HepG2 (cell line): Measurements from ENCODE around the gene CCDC88C. TPM values are rescaled to one million over a fixed set of nuclear protein-coding genes. Genes with fewer than 3 reads are reported as not detected.

ENCODE experiments used
- ATAC-seq: fragments of 200-7000 bp; cut with Tn5 transposase; 3 replicates; pipeline ENCODE4 v1.9.1; 2020; ENCODE audit warnings: mild to moderate bottlenecking, moderate library complexity
- BruUV-seq: library from RNA; stranded (reverse); fragments of 400-500 nt; replicated peaks from 2 replicates; lab custom pipeline; 2021; lab: Mats Ljungman, UMichigan
- CTCF ChIA-PET: fragments of 300-600 bp; formaldehyde crosslinking; extraction: SDS; loops from one replicate; lab custom pipeline; 2021; ENCODE audit warnings: low total read pairs, inconsistent platforms, low intra/inter-chr PET ratio; lab: Yijun Ruan, JAX
- POLR2A ChIA-PET: fragments of 350-600 bp; sonication (Branson Sonifier 250); formaldehyde crosslinking; loops from one replicate; lab custom pipeline; 2020; ENCODE audit warnings: antibody characterized with exemption, inconsistent platforms; lab: Yijun Ruan, JAX
- DNase-seq: peaks from one replicate; pipeline ENCODE4 v3.0.0-alpha.2; 2015; ENCODE audit warnings: low spot score
- FAIRE-seq: peaks from 3 replicates; lab custom pipeline; 2011; peaks lifted over from hg19 to GRCh38; lab: Jason Lieb, UNC
- H2AFZ ChIP-seq: one replicate; pipeline ENCODE4 v1.6.1; 2011; ENCODE audit warnings: low read length, inconsistent platforms
- H3K27ac ChIP-seq: fragments of 300-600 bp; 3 replicates; pipeline ENCODE4 v1.8.0; 2011; ENCODE audit warnings: mixed run types, mild to moderate bottlenecking, mixed read lengths, low read length, inconsistent platforms; ENCODE audit not compliant: insufficient read depth; ENCODE audit errors: extremely low read length
- H3K27me3 ChIP-seq, 2 experiments: fragments of 200-600 bp in 1 of 2; 2 replicates in 1 of 2; 3 replicates in 1 of 2; pipeline versions ENCODE4 v1.6.0 to v1.8.0; 2011; ENCODE audit warnings: low read length in 2 of 2, mild to moderate bottlenecking in 2 of 2, moderate library complexity in 2 of 2, inconsistent platforms in 1 of 2; ENCODE audit not compliant: insufficient read depth in 2 of 2, control insufficient read depth in 1 of 2
- H3K36me3 ChIP-seq, 2 experiments: fragments of 200-600 bp in 1 of 2; replicated peaks in 1 of 2; 2 replicates in 1 of 2; 3 replicates in 1 of 2; pipeline versions ENCODE4 v1.5.1 to v1.8.0; 2011; ENCODE audit warnings: low read length in 2 of 2, inconsistent platforms in 1 of 2; ENCODE audit not compliant: insufficient read depth in 2 of 2, control insufficient read depth in 1 of 2
- H3K4me1 ChIP-seq: 2 replicates; pipeline ENCODE4 v1.5.1; 2012; ENCODE audit warnings: low read length, inconsistent platforms; ENCODE audit not compliant: insufficient read depth
- H3K4me2 ChIP-seq: 2 replicates; pipeline ENCODE4 v1.6.0; 2011; ENCODE audit warnings: low read depth, low read length, inconsistent platforms
- H3K4me3 ChIP-seq, 3 experiments: fragments of 200-600 bp in 1 of 3; sonication (generic), shearing (Covaris generic) in 1 of 3; replicated peaks in 1 of 3; 2 replicates each; pipeline ENCODE4 v1.5.1; 2011 to 2016; ENCODE audit warnings: low read length in 3 of 3, inconsistent platforms in 2 of 3, low read depth in 2 of 3, mild to moderate bottlenecking in 2 of 3, control low read depth in 1 of 3, mixed read lengths in 1 of 3; ENCODE audit not compliant: insufficient read depth in 1 of 3
- H3K79me2 ChIP-seq: one replicate; pipeline ENCODE4 v1.6.1; 2011; ENCODE audit warnings: low read length, inconsistent platforms; ENCODE audit not compliant: insufficient read depth
- H3K9ac ChIP-seq: 2 replicates; pipeline ENCODE4 v1.6.0; 2011; ENCODE audit warnings: mild to moderate bottlenecking, low read depth, low read length, inconsistent platforms; ENCODE audit not compliant: insufficient read depth
- H3K9me3 ChIP-seq: 2 replicates; pipeline ENCODE4 v1.5.1; 2012; ENCODE audit warnings: mild to moderate bottlenecking, low read length
- H4K20me1 ChIP-seq: 2 replicates; pipeline ENCODE4 v1.6.0; 2011; ENCODE audit warnings: inconsistent platforms, mild to moderate bottlenecking, low read length, moderate library complexity; ENCODE audit not compliant: insufficient read depth
- ATF1 ChIP-seq: IDR thresholded peaks from 2 replicates; pipeline ENCODE4 v1.6.1; 2016; ENCODE audit warnings: mild to moderate bottlenecking, control low read depth
- IRX3 ChIP-seq: sonication (generic); formaldehyde crosslinking; IDR thresholded peaks from 2 replicates; pipeline ENCODE4 v1.8.1; 2023; ENCODE audit warnings: mild to moderate bottlenecking, low read depth, missing genetic modification reagents, borderline replicate concordance
- JUND ChIP-seq: sonication (generic); formaldehyde crosslinking; IDR thresholded peaks from 2 replicates; pipeline ENCODE4 v1.8.0; 2022; ENCODE audit warnings: mild to moderate bottlenecking, missing genetic modification reagents
- MBD4 ChIP-seq: IDR thresholded peaks from 2 replicates; pipeline ENCODE4 v1.6.1; 2012; ENCODE audit warnings: low read length, inconsistent platforms, borderline replicate concordance
- PRMT3 ChIP-seq: sonication (generic); formaldehyde crosslinking; IDR thresholded peaks from 2 replicates; pipeline ENCODE4 v1.8.1; 2022; ENCODE audit warnings: low read depth, mild to moderate bottlenecking, moderate library complexity, missing genetic modification reagents, borderline replicate concordance
- SALL1 ChIP-seq: sonication (generic); formaldehyde crosslinking; IDR thresholded peaks from 2 replicates; pipeline ENCODE4 v1.8.0; 2022; ENCODE audit warnings: mild to moderate bottlenecking, missing genetic modification reagents
- SNRNP70 ChIP-seq: fragments of 200-400 bp; formaldehyde crosslinking; IDR thresholded peaks from 2 replicates; pipeline ENCODE4 v1.6.1; 2017; ENCODE audit warnings: mild to moderate bottlenecking, low read depth, low read length, moderate library complexity
- SOX6 ChIP-seq, 2 experiments: fragments of 450-650 bp in 1 of 2; sonication (generic) in 1 of 2; formaldehyde crosslinking in 1 of 2; IDR thresholded peaks; 2 replicates each; pipeline versions ENCODE4 v1.4.0 to v1.6.1; 2017 to 2020; ENCODE audit warnings: antibody characterized with exemption in 1 of 2, mild to moderate bottlenecking in 1 of 2, missing genetic modification reagents in 1 of 2
- SP1 ChIP-seq, 2 experiments: fragments of 450-650 bp in 1 of 2; sonication (generic) in 1 of 2; formaldehyde crosslinking in 1 of 2; IDR thresholded peaks; 2 replicates each; pipeline versions ENCODE4 v1.4.0 to v1.6.1; 2016 to 2020; ENCODE audit warnings: missing genetic modification reagents in 1 of 2
- SP4 ChIP-seq: sonication (generic); formaldehyde crosslinking; IDR thresholded peaks from 2 replicates; pipeline ENCODE4 v1.8.1; 2023; ENCODE audit warnings: mild to moderate bottlenecking, missing genetic modification reagents
- ZFAT ChIP-seq: sonication (generic); formaldehyde crosslinking; conservative IDR thresholded peaks from 2 replicates; pipeline ENCODE4 v1.8.1; 2023; ENCODE audit warnings: missing genetic modification reagents, inconsistent platforms
- ZNF335 ChIP-seq: sonication (generic); formaldehyde crosslinking; IDR thresholded peaks from 2 replicates; pipeline ENCODE4 v1.4.0; 2020; ENCODE audit warnings: missing genetic modification reagents
- ZNF446 ChIP-seq: sonication (generic); formaldehyde crosslinking; IDR thresholded peaks from 2 replicates; pipeline ENCODE4 v1.5.0; 2020; ENCODE audit warnings: mild to moderate bottlenecking, missing genetic modification reagents
- ZNF607 ChIP-seq: sonication (generic); formaldehyde crosslinking; IDR thresholded peaks from 2 replicates; pipeline ENCODE4 v1.5.1; 2020; ENCODE audit warnings: missing genetic modification reagents, mild to moderate bottlenecking, borderline replicate concordance
- ZNF781 ChIP-seq: sonication (generic); formaldehyde crosslinking; IDR thresholded peaks from 2 replicates; pipeline ENCODE4 v1.5.1; 2020; ENCODE audit warnings: borderline replicate concordance, mild to moderate bottlenecking, missing genetic modification reagents; ENCODE audit errors: not compliant biosample characterization
- ZNF782 ChIP-seq: sonication (generic); formaldehyde crosslinking; IDR thresholded peaks from 2 replicates; pipeline ENCODE4 v1.4.0; 2020; ENCODE audit warnings: missing genetic modification reagents, mild to moderate bottlenecking, borderline replicate concordance
- WGBS: methylation state at CpG from one replicate; pipeline ENCODE4 v1.1.6; 2017; ENCODE audit warnings: low lambda C conversion rate; 5-methylcytosine and 5-hydroxymethylcytosine counted together
- in situ Hi-C: cut with HindIII; loops from 2 replicates; pipeline ENCODE4 v1.10.0; 2017; ENCODE audit warnings: low pct_unique_long_range_greater_than_20kb; ENCODE audit not compliant: extremely low pct_ligation_motif_present
- intact Hi-C: fragments of 100-400 bp; cut with micrococcal nuclease; formaldehyde crosslinking; loops from one replicate; pipeline ENCODE4 v1.10.0; 2022; ENCODE audit not compliant: unreplicated experiment
- polyA plus RNA-seq, 8 experiments: library from polyadenylated mRNA; depleted of rRNA in 3 of 8; stranded (reverse) in 7 of 8; unstranded in 1 of 8; fragments of >200 nt; fragmentation: Illumina TruSeq in 4 of 8; extraction: Trizol in 4 of 8; gene quantifications; 2 replicates each; pipeline versions ENCODE4 v1.2.1 to v1.2.3, GENCODE V29; 2011 to 2016; ENCODE audit warnings: low read depth in 4 of 8, missing spikeins in 1 of 8, mixed read lengths in 1 of 8; ENCODE audit not compliant: insufficient read depth in 1 of 8
- total RNA-seq, 5 experiments: library from RNA; depleted of rRNA; stranded (reverse); fragments of >200 nt; fragmentation: Illumina TruSeq; extraction: Trizol; gene quantifications; 2 replicates each; pipeline ENCODE4 v1.2.3, GENCODE V29; 2016; ENCODE audit warnings: low read depth in 1 of 5
- TF ChIP-seq, protein P1 (sequence below): sonication (generic); formaldehyde crosslinking; IDR thresholded peaks from 2 replicates; pipeline ENCODE4 v1.4.0; 2020; ENCODE audit warnings: missing genetic modification reagents
- TF ChIP-seq, protein P2 (sequence below): sonication (generic); formaldehyde crosslinking; IDR thresholded peaks from 2 replicates; pipeline ENCODE4 v1.4.0; 2020; ENCODE audit warnings: mild to moderate bottlenecking, missing genetic modification reagents

CCDC88C gene
- total and polyA plus RNA-seq, 2 of the 13 experiments (the other 11 are each of a cell fraction or from before 2014, with no cell fraction given): 3.6 to 11.7 TPM

GRCh38 chr14:91320266-91320665 is 97.4 kb downstream of the CCDC88C start:
- no peaks in the 10 kb centered on the region for H3K79me2 ChIP-seq
- no peaks in the 10 kb centered on the region for H4K20me1 ChIP-seq
- H2AFZ ChIP-seq: no peak overlapping the region
- no peak overlapping the region for H3K4me3 ChIP-seq
- no peak overlapping the region for H3K27ac ChIP-seq
- no peak overlapping the region for H3K4me2 ChIP-seq
- ChIA-PET CTCF (no interaction called here), POLR2A (interaction anchor here (0.6 kb wide), 1 partner anchor 807 kb away, joined by 3 read pairs; no protein-coding TSS in a partner anchor)
- no peaks in the 10 kb centered on the region for H3K27me3 ChIP-seq
- no peaks in the 10 kb centered on the region for H3K9me3 ChIP-seq
- in situ Hi-C loops: no loop called here
- no TSS peak for BruUV-seq
- FAIRE-seq: no peak
- no peak for DNase-seq
- H3K4me1 ChIP-seq: no peaks in the 10 kb centered on the region
- intact Hi-C loops: no loop called here
- no peak overlapping the region for H3K9ac ChIP-seq
- no peak for ATAC-seq
- H3K36me3 ChIP-seq: peaks cover 19 to 41% of the 10 kb centered on the region in 2 experiments
- 95% methylated on average over 7 of the region's 9 CpGs for WGBS
- no peak for TF ChIP-seq ATF1
- TF ChIP-seq PRMT3 (CRISPR knock-in tag): no peak
- TF ChIP-seq ZNF335 (CRISPR knock-in tag): no peak
- no peak for TF ChIP-seq MBD4
- no peak for TF ChIP-seq IRX3
- TF ChIP-seq ZNF607: no peak
- no peak for TF ChIP-seq SOX6 (IDR thresholded peaks at IDR 0.05)
- no peak for TF ChIP-seq SOX6 (CRISPR knock-in tag; IDR thresholded peaks at IDR 0.05)
- TF ChIP-seq, protein P1, sequence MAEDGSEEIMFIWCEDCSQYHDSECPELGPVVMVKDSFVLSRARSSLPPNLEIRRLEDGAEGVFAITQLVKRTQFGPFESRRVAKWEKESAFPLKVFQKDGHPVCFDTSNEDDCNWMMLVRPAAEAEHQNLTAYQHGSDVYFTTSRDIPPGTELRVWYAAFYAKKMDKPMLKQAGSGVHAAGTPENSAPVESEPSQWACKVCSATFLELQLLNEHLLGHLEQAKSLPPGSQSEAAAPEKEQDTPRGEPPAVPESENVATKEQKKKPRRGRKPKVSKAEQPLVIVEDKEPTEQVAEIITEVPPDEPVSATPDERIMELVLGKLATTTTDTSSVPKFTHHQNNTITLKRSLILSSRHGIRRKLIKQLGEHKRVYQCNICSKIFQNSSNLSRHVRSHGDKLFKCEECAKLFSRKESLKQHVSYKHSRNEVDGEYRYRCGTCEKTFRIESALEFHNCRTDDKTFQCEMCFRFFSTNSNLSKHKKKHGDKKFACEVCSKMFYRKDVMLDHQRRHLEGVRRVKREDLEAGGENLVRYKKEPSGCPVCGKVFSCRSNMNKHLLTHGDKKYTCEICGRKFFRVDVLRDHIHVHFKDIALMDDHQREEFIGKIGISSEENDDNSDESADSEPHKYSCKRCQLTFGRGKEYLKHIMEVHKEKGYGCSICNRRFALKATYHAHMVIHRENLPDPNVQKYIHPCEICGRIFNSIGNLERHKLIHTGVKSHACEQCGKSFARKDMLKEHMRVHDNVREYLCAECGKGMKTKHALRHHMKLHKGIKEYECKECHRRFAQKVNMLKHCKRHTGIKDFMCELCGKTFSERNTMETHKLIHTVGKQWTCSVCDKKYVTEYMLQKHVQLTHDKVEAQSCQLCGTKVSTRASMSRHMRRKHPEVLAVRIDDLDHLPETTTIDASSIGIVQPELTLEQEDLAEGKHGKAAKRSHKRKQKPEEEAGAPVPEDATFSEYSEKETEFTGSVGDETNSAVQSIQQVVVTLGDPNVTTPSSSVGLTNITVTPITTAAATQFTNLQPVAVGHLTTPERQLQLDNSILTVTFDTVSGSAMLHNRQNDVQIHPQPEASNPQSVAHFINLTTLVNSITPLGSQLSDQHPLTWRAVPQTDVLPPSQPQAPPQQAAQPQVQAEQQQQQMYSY (CRISPR knock-in tag): no peak
- no peak for TF ChIP-seq JUND (CRISPR knock-in tag)
- TF ChIP-seq ZNF782 (CRISPR knock-in tag): no peak
- TF ChIP-seq SP1 (IDR thresholded peaks at IDR 0.05): no peak
- TF ChIP-seq SP1 (CRISPR knock-in tag; IDR thresholded peaks at IDR 0.05): no peak
- no peak for TF ChIP-seq ZNF781 (CRISPR knock-in tag)
- TF ChIP-seq SP4 (CRISPR knock-in tag): no peak
- no peak for TF ChIP-seq SNRNP70
- TF ChIP-seq SALL1 (CRISPR knock-in tag): no peak
- TF ChIP-seq, protein P2, sequence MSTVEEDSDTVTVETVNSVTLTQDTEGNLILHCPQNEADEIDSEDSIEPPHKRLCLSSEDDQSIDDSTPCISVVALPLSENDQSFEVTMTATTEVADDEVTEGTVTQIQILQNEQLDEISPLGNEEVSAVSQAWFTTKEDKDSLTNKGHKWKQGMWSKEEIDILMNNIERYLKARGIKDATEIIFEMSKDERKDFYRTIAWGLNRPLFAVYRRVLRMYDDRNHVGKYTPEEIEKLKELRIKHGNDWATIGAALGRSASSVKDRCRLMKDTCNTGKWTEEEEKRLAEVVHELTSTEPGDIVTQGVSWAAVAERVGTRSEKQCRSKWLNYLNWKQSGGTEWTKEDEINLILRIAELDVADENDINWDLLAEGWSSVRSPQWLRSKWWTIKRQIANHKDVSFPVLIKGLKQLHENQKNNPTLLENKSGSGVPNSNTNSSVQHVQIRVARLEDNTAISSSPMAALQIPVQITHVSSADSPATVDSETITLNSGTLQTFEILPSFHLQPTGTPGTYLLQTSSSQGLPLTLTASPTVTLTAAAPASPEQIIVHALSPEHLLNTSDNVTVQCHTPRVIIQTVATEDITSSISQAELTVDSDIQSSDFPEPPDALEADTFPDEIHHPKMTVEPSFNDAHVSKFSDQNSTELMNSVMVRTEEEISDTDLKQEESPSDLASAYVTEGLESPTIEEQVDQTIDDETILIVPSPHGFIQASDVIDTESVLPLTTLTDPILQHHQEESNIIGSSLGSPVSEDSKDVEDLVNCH (CRISPR knock-in tag): no peak
- TF ChIP-seq ZFAT (CRISPR knock-in tag): no peak
- no peak for TF ChIP-seq ZNF446 (CRISPR knock-in tag)
